WI38 (cell line): ENCODE measurements around the gene TMPRSS9.

Experiments used
- H3K4me3 ChIP-seq: 2 replicates; pipeline ENCODE4 v1.5.1; 2011; ENCODE audit warnings: low read depth, mild to moderate bottlenecking, control low read depth, low read length
- TF ChIP-seq, protein P1 (sequence below): IDR thresholded peaks from 2 replicates; pipeline ENCODE4 v1.5.1; 2012; ENCODE audit warnings: low read depth, mild to moderate bottlenecking, control low read depth, low read length

The TMPRSS9 gene

DNA sequence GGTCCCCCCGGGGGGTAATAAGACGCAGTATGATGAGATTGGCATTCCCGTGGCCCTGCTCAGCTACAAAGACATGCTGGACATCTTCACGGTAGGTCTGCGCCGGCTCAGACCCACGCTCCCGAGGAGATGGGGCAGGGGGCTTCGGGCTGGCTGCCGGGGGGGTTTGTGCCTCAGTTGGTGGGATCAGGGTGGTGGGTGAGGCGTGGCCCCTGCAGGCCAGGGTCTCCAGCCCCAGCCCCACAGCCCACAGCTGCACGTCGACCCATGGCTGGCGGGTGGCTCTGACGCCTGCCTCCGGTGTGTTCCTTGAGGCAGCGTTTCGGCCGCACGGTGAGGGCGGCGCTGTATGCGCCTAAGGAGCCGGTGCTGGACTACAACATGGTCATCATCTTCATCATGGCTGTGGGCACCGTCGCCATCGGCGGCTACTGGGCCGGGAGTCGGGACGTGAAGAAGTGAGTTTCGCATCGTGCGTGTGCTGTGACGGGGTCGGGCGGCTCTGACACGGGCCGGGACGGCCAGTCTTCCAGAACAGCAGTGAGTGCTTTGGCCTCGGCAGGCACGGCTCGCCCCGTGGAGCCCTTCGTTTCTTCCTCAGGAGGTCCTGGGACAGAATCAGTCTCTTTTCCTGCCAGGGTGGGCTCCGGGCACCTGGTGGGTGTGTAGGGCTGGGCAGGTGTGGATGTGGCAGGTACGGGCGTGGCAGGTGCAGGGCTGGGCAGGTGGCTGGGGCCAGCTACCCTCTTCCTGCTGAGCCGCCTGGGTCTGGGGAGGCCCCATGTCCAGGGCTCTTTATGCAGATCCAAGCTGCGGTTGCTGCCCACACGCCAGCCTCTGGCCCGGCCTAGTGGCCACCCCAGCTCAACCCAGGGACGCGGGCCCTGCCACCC is 21.1 kb upstream of the TMPRSS9 start:
- H3K4me3 ChIP-seq: no peak overlapping the region
- TF ChIP-seq, protein P1, sequence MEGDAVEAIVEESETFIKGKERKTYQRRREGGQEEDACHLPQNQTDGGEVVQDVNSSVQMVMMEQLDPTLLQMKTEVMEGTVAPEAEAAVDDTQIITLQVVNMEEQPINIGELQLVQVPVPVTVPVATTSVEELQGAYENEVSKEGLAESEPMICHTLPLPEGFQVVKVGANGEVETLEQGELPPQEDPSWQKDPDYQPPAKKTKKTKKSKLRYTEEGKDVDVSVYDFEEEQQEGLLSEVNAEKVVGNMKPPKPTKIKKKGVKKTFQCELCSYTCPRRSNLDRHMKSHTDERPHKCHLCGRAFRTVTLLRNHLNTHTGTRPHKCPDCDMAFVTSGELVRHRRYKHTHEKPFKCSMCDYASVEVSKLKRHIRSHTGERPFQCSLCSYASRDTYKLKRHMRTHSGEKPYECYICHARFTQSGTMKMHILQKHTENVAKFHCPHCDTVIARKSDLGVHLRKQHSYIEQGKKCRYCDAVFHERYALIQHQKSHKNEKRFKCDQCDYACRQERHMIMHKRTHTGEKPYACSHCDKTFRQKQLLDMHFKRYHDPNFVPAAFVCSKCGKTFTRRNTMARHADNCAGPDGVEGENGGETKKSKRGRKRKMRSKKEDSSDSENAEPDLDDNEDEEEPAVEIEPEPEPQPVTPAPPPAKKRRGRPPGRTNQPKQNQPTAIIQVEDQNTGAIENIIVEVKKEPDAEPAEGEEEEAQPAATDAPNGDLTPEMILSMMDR: no peak

DNA sequence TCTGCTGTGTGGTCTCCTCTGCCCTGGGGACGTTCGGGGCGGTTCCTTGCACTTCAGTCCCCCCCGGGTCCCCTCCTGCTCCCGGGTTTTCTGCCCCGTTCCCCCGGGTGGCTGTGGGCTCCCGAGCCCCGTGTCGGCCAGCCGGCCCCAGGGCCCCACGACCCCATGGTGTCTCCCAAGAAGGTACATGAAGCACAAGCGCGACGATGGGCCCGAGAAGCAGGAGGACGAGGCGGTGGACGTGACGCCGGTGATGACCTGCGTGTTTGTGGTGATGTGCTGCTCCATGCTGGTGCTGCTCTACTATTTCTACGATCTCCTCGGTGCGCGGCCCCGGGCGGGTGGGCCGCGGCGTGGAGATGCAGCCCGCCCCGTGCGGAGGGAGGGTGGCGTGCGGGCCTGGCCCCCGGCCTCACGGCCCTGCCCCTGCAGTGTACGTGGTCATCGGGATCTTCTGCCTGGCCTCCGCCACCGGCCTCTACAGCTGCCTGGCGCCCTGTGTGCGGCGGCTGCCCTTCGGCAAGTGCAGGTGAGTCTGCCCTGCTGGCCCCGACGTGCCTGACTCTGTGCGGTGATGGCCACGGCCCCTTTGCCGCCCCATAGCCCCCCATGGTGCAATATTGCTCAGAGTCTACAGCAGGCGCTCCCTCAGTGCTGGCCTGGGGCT is 20.3 kb upstream of the TMPRSS9 start:
- H3K4me3 ChIP-seq: no peak overlapping the region
- TF ChIP-seq, protein P1: no peak

DNA sequence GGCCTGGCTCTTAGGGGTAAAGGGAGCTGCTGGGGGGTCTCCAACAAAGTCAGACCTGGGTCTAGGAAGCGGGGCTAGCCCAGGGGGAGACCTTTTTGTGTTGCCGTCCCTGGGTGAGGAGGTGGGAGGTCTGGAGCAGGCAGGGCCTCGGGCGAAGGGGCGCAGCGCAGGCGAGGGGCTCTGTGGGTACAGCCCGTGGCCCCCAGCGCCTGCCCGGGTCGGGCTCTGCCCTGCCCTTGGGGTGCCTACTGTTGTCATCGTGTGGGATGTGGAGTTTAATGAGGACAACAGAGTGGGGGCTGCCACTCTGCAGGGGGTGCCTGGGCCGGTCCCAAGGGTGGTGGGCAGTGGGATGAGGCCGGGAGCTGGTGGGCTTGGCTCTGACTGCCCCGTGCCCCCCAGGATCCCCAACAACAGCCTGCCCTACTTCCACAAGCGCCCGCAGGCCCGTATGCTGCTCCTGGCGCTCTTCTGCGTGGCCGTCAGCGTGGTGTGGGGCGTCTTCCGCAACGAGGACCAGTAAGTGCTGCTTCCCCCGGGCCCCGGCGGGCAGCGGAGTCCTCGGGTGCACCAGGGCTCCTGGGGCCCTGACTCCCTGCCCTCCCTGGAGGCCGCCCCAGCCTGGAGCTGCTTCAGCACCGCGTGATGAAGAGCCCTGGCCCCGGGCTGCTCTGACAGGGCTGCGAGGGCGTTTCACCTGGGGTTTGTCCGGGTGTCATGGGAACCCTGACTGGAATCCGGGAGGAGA is 19.4 kb upstream of the TMPRSS9 start:
- no peak overlapping the region for H3K4me3 ChIP-seq
- TF ChIP-seq, protein P1: no peak

DNA sequence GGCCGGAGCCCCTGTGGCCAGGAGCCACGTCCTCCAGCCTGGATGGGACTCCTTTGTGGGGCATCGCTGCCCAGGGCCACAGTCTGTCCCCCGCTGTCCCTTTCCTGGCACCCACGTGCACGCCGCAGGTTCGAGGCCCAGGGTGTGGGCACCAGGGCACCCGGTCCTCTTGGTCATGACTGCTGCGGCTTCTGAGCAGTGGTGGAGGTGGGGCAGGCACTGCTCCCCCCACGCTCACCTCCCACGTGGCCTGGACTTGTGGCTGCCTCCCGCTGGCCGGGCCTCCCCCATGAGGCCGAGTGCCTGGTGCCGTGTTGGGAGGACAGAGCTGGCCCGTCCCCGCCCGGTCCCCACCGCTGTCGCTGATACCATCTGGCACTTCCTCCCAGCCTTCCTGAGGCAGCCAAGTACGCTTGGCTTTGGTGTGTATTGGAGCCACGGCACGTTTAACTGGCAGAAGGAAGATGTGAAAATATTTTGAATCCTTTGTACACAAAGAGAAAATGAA is 18.8 kb upstream of the TMPRSS9 start:
- no peak overlapping the region for H3K4me3 ChIP-seq

DNA sequence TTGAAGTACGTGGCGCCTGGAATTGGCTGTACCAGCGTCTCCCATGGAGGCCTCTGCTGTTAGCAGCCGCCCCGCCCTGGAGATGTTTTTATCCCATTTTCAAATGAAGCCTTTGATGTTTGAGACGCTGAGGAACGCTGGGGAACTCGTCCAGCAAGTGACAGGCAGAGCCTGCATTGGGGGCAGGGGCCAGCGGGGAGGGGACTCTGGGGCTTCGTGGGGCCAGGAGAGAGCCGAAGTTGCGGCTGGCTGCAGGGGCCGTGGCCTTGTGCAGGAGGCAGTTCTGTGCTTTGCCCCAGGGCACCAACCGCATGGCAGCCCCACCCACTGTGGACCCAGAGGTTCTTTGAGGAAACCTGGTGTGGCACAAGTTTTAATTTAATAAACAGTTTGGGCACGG is 18.1 kb upstream of the TMPRSS9 start:
- TF ChIP-seq, protein P1: no peak
- H3K4me3 ChIP-seq: no peak overlapping the region

More for the DNA sequence above, 18.8 kb upstream of the TMPRSS9 start:
- TF ChIP-seq, protein P1: no peak

DNA sequence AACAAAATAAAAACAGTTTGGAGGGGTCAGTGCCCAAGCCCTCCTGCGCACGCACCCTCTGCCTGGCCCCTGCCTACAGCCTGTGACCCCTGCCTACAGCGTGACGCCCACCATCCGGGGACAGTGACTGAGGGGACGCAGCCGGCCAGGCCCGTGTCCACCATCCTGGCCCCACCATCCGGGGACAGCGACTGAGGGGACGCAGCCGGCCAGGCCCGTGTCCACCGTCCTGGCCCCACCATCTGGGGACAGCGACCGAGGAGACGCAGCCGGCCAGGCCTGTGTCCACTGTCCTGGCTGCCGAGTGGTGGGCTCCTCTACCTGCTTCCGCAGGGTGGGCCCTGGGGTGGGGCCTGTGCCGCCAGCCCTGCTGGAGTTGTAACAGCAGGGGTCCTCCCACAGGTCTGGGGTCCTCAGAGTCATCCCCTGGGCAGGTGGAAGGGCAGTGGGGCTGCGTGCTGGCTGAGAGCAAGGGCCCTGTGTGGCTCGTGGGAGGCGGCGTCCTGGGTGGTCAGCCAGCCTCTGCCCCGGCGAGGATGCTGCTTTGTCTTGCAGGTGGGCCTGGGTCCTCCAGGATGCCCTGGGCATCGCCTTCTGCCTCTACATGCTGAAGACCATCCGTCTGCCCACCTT is 17.3 kb upstream of the TMPRSS9 start:
- H3K4me3 ChIP-seq: no peak overlapping the region
- TF ChIP-seq, protein P1: no peak
